D721Med (cell line): Measurements from ENCODE around the gene ADAMTS6.

Experiments used
- DNase-seq: peaks from one replicate; pipeline ENCODE4 v3.0.0; 2011; ENCODE audit warnings: low spot score; ENCODE audit not compliant: insufficient read length
- FAIRE-seq: peaks from 2 replicates; lab custom pipeline; 2011; peaks lifted over from hg19 to GRCh38; lab: Jason Lieb, UNC
- CTCF ChIP-seq: IDR thresholded peaks from 2 replicates; pipeline ENCODE4 v1.5.1; 2012; ENCODE audit warnings: mild to moderate bottlenecking, control low read depth; ENCODE audit not compliant: insufficient read depth; ENCODE audit errors: missing control alignments

ADAMTS6 gene

GRCh38 chr5:65197531-65198455, 283.9 kb downstream of the ADAMTS6 start:
- FAIRE-seq (no peak), DNase-seq (no peak)
- no peak for TF ChIP-seq CTCF

- no peak for DNase-seq
- FAIRE-seq, result no peak
- no peak for TF ChIP-seq CTCF
These were observed 286.8 kb downstream of the ADAMTS6 start for GRCh38 chr5:65194871-65195270.

- FAIRE-seq, result no peak
- DNase-seq, result no peak
- TF ChIP-seq CTCF, result no peak
These were observed 289.4 kb downstream of the ADAMTS6 start for GRCh38 chr5:65192331-65192730.

GRCh38 chr5:65191554-65192135, 290.1 kb downstream of the ADAMTS6 start:
- no peak for TF ChIP-seq CTCF
- FAIRE-seq (no peak), DNase-seq (no peak)

GRCh38 chr5:65190328-65191053, 291.2 kb downstream of the ADAMTS6 start:
- FAIRE-seq (no peak), DNase-seq (no peak)

GRCh38 chr5:65186646-65187227, 295.0 kb downstream of the ADAMTS6 start:
- DNase-seq (no peak), FAIRE-seq (no peak)
- TF ChIP-seq CTCF, result no peak

More at GRCh38 chr5:65190328-65191053, 291.2 kb downstream of the ADAMTS6 start:
- TF ChIP-seq CTCF, result no peak
